Dedifferentiated amniotic fluid mesenchymal stem cell (primary cell): ENCODE data around the gene MRAP.

Source experiments
- DNase-seq: peaks from one replicate; pipeline ENCODE4 v3.0.0-alpha.2; 2016; ENCODE audit errors: extremely low spot score

MRAP gene

DNA sequence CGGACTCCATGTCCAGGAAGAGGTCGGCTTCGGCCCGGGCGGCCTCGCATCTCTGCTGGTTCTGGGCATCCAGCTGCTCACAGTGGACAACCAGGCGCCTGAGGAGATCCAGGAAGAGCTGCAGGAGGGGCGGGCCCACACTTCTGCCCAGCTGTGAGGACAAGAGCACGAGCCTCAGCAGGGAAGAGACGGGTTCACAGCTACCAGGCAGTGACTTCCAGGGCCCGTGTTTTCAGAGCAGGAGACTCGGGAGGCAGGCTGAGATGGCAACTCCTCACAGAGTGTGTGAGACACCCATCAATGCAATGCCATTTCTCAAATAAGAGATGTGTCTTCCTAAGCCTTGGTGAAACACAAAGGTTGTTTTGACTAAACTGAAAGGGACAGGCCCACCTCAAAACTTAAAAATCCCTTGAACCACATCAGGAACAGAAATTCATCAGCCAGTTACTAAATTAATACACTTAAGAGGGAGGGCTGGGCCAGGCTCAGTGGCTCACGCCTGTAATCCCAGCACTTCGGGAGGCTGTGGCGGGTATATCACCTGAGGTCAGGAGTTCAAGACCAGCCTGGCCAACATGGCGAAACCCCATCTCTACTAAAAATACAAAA, 50.8 kb downstream of the MRAP start:
- no peak for DNase-seq

DNA sequence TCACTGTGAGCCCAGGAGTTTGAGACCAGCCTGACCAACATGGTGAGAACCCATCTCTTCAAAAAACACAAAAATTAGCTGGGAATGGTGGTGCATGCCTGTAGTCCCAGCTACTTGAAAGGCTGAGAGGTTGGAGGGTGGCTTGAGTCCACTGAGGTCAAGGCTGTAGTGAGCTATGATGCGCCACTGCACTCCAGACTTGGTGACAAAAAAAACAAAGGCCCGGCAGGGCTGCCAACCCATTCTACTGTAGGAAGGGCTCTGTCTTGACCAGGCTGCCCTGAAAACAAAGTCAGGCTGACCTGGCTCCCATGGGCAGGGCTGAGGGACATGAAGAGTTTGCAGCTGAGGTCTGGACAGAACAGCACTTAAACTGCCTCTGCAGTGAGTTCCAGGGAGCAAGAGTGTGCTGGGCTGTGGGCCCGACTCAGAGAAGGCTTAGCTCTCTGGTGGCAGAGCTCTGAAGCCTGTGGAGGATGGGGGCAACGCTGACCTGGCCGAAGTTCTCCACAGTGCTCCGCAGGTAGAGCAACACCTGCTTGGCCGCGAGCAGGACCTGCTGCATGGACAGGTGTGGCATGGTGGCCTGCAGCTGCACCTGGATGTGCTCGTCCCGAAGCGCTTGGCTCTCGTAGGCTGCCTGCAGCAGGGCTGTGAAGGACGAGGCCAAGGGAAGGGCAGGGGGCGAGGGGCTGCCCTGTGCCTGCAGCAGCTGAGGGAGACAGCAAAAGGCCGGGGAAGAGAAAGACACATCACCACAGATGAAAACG, 51.7 kb downstream of the MRAP start:
- DNase-seq = no peak

DNA sequence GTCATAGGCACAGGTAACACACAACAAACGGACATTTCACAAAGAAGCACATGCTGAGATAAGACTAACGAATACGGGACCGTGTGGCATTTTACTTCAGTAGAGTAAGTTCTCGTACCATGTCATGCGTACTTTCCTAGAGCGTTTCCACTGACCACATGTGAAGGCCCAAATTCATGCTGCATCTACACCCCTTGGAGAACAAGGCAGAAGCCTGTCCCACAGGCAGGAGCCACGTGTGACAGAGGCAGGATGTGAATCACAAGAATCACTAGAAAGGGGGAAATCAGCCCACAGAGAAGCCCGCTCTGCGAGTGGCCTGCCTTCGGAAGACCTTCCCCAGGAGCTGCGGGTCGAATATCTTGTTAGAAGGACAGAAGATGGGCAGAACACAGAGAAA, 52.3 kb downstream of the MRAP start:
- no peak for DNase-seq

DNA sequence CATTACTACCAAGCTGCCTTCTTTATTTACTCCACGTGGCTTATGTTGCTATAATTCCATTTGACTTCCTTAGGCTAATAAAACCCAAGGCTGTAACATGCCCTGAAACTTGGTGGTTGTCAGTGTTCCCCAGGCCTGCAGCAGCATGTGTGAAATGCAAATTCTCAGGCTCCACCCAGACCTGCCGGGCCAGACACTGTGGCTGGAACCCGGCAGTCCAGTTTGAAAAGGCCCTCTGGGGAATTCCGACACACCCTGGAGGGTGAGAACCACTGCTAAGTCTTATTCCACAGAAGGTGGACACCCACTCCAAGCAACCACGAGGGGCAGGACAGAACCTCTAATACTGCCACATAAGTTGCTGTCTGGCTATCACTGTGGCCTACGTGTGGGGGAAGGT, 52.8 kb downstream of the MRAP start:
- no peak for DNase-seq

DNA sequence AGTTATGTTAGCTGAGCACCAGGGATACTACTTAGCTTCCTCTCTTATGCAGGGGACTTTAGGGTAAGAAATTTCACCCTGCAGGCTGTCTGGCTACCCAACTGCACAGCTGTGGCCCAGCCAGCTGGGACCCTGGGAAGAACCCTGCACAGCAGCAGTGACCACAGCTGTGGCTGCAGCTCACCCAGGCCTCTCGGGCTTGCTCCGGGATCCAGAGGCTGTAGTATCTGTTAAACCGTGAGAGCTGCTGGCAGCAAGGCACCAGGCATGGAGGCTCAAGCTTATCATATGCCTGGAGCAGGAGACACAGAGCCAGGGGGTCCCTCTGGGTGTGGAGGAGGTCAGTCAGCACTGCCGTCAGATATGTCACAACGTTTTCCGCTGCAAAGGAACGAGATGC, 53.9 kb downstream of the MRAP start:
- DNase-seq = no peak

DNA sequence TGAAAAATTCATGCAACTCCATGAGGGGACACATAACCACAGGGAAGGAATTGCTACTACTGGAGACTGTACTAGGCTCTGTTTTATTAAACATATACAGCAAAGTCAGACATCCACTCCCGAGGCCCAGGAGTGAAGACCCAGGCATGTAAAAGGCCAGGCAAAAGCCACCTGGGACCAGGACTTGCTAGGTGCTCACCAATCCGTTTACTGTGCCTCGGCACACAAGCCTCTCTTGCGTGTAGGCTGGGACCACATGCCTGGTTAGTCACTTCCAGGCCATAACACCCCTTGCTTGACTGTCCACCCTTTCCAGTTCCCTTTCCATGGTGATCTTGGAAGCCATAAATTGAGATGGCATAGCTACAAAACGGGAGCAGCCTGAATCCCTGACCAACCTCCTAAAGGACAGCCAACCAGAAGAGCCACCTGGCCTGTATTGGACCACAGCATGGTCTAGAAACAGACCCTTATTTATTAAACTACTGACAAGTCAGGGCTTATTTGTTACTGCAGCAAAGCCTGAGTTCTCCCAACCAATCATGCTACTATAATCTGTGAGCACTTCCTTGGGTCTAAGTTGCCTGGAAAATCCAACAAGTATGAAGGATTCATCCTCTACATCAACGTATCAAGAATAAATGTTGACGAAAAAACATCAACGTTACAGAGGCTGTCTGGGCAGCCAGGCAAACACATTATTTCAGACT, 54.5 kb downstream of the MRAP start:
- DNase-seq = no peak

DNA sequence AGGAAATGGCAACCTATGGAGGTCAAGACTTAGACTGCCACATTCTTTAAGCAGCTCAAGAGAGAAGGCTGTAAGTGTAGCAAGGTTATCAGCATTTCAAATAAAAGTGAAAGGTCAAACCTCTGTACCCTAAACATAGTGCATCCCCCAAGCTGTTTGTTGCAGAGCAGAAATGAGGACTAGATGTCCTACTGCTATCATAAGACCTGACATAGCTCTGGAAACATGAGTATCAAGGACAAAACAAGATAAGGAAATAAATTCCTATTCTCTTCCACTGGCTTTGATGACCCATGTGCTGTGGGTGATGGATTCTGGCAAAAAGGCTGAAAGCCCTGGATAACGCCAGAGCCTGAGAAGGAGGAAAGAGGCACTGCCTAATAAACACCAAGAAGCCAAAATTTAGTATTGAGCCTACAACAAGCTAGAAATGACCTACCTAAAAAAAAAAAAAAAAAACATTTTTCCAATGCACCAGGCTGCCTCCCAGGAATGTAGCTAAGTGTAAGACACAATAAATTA, 58.3 kb downstream of the MRAP start:
- DNase-seq = no peak

DNA sequence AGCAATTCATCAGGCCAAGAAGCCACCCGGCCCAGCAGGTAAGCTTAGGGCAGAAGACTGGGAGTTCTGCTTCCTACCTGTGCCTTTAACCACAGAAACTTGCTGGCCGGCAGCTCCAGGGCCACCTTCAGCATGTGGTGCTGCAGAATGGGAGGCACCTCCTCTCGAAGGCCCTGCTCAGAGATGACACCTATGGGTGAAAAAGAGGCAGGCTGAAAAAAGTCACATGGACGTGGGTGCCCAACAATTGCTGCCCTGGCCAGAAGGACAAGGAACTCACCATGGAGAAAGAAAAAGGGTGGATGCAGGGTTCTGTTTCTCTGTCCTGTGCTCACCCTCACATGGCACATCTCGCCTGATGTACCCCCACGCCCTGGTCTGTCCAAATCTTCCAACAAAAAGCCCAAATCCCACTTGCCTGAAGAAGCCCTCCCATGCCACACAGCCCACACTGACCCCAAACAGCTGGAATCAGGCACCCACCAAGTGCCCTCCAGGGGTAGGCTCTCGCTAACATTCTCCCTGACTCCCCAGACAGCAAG, 61.1 kb downstream of the MRAP start:
- no peak for DNase-seq

DNA sequence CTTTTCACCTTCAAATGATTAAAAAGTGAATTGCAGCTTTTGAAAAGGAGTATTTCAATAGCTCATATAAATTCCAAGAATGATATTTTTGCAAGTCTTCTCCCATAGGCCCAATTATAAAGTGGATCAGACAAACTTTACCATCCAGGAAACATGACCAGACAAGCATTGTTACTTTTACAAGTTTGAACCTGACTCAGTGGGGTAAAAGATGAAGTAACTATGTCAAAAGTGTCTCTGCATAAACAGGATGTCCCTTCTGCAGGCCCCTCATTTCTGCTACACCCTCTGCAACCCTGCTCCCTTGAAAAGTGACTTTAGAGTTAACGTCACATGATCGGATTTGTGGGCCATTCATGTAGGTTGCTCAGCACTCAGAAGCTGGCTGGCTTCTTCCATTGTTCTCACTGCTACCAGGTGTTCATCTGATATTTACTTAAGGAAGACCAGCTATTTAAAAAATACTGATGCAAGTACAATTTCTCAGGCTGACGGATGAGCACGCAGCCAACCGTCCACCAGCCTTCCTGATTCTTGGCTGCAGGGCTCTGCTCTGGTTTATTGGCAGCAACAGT, 61.8 kb downstream of the MRAP start:
- DNase-seq = no peak
